Measurements from ENCODE around the gene KANSL3.
A peak's percentile ranks its signal among the peaks of the same experiment; 100 is the strongest.

KANSL3 gene

DNA sequence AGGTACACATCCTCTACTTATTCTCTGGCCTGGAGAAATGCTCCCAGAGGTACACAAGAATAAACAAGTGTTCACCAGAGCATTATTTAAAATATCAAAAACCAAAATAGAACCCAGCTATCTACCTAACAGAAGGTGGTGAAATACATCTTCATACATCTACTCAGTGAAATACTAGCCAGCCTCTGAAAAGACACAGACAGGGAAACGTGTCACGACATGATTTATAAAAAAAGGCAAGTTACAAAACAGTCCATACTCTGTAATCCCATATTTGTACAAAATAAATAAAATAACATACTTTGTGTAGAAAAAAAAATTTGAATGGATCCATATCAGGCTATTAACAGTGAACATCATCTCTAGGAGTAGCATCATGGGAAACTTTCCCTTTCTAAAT lies 38.2 kb downstream of the KANSL3 start:
- Histone ChIP-seq H3K27ac (no peak overlapping the region), H4K20me1 (ENCODE audit: insufficient read depth) (no peaks in the 10 kb centered on the region), H3K79me2 (ENCODE audit: insufficient read depth, low read depth) (no peaks in the 10 kb centered on the region), H3K9ac (no peak overlapping the region), H3K27me3 (ENCODE audit: insufficient read depth, low read depth) (no peaks in the 10 kb centered on the region), H2AFZ (ENCODE audit: low read depth) (no peak overlapping the region), H3K4me2 (no peak overlapping the region), H3K4me1 (ENCODE audit: low read depth, poor library complexity, severe bottlenecking) (peaks cover 42% of the 10 kb centered on the region), H3K36me3 (ENCODE audit: insufficient read depth) (peaks cover 3% of the 10 kb centered on the region; the same call in 1 of the 2 replicates), H3K4me3 (IDR thresholded peaks at IDR 0.05; ENCODE audit: insufficient read depth, low read depth, low read length) (no peak overlapping the region)
- TF ChIP-seq CTCF (conservative IDR thresholded peaks at IDR 0.05; ENCODE audit: low read depth, low read length): no peak

DNA sequence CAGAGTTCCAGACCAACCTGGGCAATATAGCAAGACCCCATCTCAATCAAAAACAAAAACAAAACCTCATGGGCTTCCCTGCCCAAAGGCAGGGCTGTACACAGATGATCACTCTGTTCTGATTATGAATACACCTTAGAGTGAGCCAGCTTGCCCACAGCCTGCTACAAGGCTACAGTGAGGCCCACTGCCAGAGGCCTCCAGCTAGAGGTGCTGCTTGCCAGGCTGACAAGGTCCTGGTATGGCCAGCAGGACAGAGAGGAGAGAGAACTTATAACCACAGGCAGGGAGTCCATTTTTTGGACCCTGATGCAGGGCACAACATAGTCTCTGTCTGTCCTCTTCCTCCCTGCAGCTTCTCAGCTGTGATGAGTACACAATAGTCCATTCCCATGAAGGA lies 41.5 kb downstream of the KANSL3 start:
- no peak for TF ChIP-seq CTCF (conservative IDR thresholded peaks at IDR 0.05; ENCODE audit: low read depth, low read length)
- H3K27me3 ChIP-seq (ENCODE audit: insufficient read depth, low read depth): no peaks in the 10 kb centered on the region
- peaks cover 55% of the 10 kb centered on the region for H3K4me1 ChIP-seq (ENCODE audit: low read depth, poor library complexity, severe bottlenecking)
- H3K36me3 ChIP-seq (ENCODE audit: insufficient read depth): no peaks in the 10 kb centered on the region; the same call in 1 of the 2 replicates
- no peak overlapping the region for H3K9ac ChIP-seq
- no peaks in the 10 kb centered on the region for H3K79me2 ChIP-seq (ENCODE audit: insufficient read depth, low read depth)
- H2AFZ ChIP-seq (ENCODE audit: low read depth): no peak overlapping the region
- no peak overlapping the region for H3K27ac ChIP-seq
- H4K20me1 ChIP-seq (ENCODE audit: insufficient read depth): no peaks in the 10 kb centered on the region
- H3K4me3 ChIP-seq (IDR thresholded peaks at IDR 0.05; ENCODE audit: insufficient read depth, low read depth, low read length): no peak overlapping the region
- no peak overlapping the region for H3K4me2 ChIP-seq

GRCh38 chr2:96594691-96595152 lies 43.4 kb downstream of the KANSL3 start:
- Histone ChIP-seq H3K4me3 (IDR thresholded peaks at IDR 0.05; ENCODE audit: insufficient read depth, low read depth, low read length) (no peak overlapping the region), H3K79me2 (ENCODE audit: insufficient read depth, low read depth) (no peaks in the 10 kb centered on the region), H4K20me1 (ENCODE audit: insufficient read depth) (no peaks in the 10 kb centered on the region), H3K4me1 (ENCODE audit: low read depth, poor library complexity, severe bottlenecking) (peaks cover 55% of the 10 kb centered on the region), H3K27me3 (ENCODE audit: insufficient read depth, low read depth) (no peaks in the 10 kb centered on the region), H3K4me2 (peak overlapping the region; percentile 43; the same call in 1 of the 2 replicates), H2AFZ (ENCODE audit: low read depth) (no peak overlapping the region), H3K9ac (no peak overlapping the region), H3K36me3 (ENCODE audit: insufficient read depth) (no peaks in the 10 kb centered on the region; the same call in 1 of the 2 replicates), H3K27ac (peak overlapping the region; percentile 58)
- TF ChIP-seq CTCF (conservative IDR thresholded peaks at IDR 0.05; ENCODE audit: low read depth, low read length): no peak

DNA sequence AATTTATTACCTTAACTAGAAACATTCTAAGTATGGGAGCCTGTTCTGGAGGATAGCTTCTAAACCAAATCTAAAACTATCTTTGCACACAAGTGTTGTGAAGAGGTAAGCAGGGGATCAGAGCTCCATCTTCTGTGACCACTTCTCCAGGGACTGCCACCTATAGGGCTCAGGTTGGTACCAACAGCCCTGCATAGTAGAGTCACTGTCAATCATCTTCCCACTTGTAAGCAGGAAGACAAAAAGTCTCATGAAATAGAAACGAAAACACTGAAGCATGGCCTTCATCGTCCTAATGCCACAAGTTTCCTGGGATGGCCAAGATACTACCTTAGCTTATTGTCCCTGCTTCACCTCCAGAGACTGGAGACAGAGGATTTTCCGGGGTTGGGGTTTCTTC lies 43.8 kb downstream of the KANSL3 start:
- TF ChIP-seq CTCF (conservative IDR thresholded peaks at IDR 0.05; ENCODE audit: low read depth, low read length): no peak
- Histone ChIP-seq H3K27ac (peak overlapping the region; percentile 58; the same call in 1 of the 2 replicates), H3K4me1 (ENCODE audit: low read depth, poor library complexity, severe bottlenecking) (peaks cover 57% of the 10 kb centered on the region), H3K4me3 (IDR thresholded peaks at IDR 0.05; ENCODE audit: insufficient read depth, low read depth, low read length) (no peak overlapping the region), H3K4me2 (peak overlapping the region; percentile 43; the same call in 1 of the 2 replicates), H2AFZ (ENCODE audit: low read depth) (no peak overlapping the region), H3K79me2 (ENCODE audit: insufficient read depth, low read depth) (no peaks in the 10 kb centered on the region), H3K27me3 (ENCODE audit: insufficient read depth, low read depth) (no peaks in the 10 kb centered on the region), H4K20me1 (ENCODE audit: insufficient read depth) (no peaks in the 10 kb centered on the region), H3K9ac (no peak overlapping the region), H3K36me3 (ENCODE audit: insufficient read depth) (no peaks in the 10 kb centered on the region; the same call in 1 of the 2 replicates)

Measured in KMS-11 (cell line).